ENCODE results near the gene PRRX1.

PRRX1 gene

GRCh38 chr1:170659399-170660035 is 4.4 kb upstream of the PRRX1 start:
- no peak for TF ChIP-seq CTCF (IDR thresholded peaks at IDR 0.05; ENCODE audit: low read depth, low read length, missing control alignments)
- H3K4me3 ChIP-seq (ENCODE audit: low read depth, low read length): no peak overlapping the region
- no peak for DNase-seq (ENCODE audit: low read depth)
- in situ Hi-C loops (cut with HindIII; ENCODE audit: low sequenced_read_pairs): loop anchor here (25.0 kb wide), 1 partner anchor 722 kb away; no protein-coding TSS in a partner anchor

GRCh38 chr1:170660281-170660713 is 3.6 kb upstream of the PRRX1 start:
- TF ChIP-seq CTCF (IDR thresholded peaks at IDR 0.05; ENCODE audit: low read depth, low read length, missing control alignments): no peak
- no peak for DNase-seq (ENCODE audit: low read depth)
- no peak overlapping the region for H3K4me3 ChIP-seq (ENCODE audit: low read depth, low read length)
- in situ Hi-C loops (cut with HindIII; ENCODE audit: low sequenced_read_pairs): loop anchor here (25.0 kb wide), 1 partner anchor 723 kb away; no protein-coding TSS in a partner anchor

GRCh38 chr1:170660871-170661645 is 2.9 kb upstream of the PRRX1 start:
- no peak for DNase-seq (ENCODE audit: low read depth)
- TF ChIP-seq CTCF (IDR thresholded peaks at IDR 0.05; ENCODE audit: low read depth, low read length, missing control alignments): no peak
- peak overlapping the region; percentile 85 for H3K4me3 ChIP-seq (ENCODE audit: low read depth, low read length)
- in situ Hi-C loops (cut with HindIII; ENCODE audit: low sequenced_read_pairs): loop anchor here (25.0 kb wide), 1 partner anchor 724 kb away; no protein-coding TSS in a partner anchor

GRCh38 chr1:170661646-170662411 is 2.1 kb upstream of the PRRX1 start:
- H3K4me3 ChIP-seq (ENCODE audit: low read depth, low read length): peak overlapping the region; percentile 85

GRCh38 chr1:170662561-170663403 is 1.1 kb upstream of the PRRX1 start:
- no peak for DNase-seq (ENCODE audit: low read depth)
- no peak for TF ChIP-seq CTCF (IDR thresholded peaks at IDR 0.05; ENCODE audit: low read depth, low read length, missing control alignments)
- in situ Hi-C loops (cut with HindIII; ENCODE audit: low sequenced_read_pairs): loop anchor here (25.0 kb wide), 1 partner anchor 725 kb away; no protein-coding TSS in a partner anchor
- H3K4me3 ChIP-seq (ENCODE audit: low read depth, low read length): peak overlapping the region; percentile 85

More at GRCh38 chr1:170661646-170662411, 2.1 kb upstream of the PRRX1 start:
- no peak for DNase-seq (ENCODE audit: low read depth)
- peak; percentile 13 for TF ChIP-seq CTCF (IDR thresholded peaks at IDR 0.05; ENCODE audit: low read depth, low read length, missing control alignments)
- in situ Hi-C loops (cut with HindIII; ENCODE audit: low sequenced_read_pairs): loop anchor here (25.0 kb wide), 1 partner anchor 725 kb away; no protein-coding TSS in a partner anchor

Measured in astrocyte of the cerebellum (primary cell).